ENCODE results near the gene BRPF3.

BRPF3 gene

GRCh38 chr6:36227379-36228228, 31.1 kb downstream of the BRPF3 start:
- no peak for DNase-seq (ENCODE audit: low read depth in 2 of 3, low spot score in 2 of 3)

DNA sequence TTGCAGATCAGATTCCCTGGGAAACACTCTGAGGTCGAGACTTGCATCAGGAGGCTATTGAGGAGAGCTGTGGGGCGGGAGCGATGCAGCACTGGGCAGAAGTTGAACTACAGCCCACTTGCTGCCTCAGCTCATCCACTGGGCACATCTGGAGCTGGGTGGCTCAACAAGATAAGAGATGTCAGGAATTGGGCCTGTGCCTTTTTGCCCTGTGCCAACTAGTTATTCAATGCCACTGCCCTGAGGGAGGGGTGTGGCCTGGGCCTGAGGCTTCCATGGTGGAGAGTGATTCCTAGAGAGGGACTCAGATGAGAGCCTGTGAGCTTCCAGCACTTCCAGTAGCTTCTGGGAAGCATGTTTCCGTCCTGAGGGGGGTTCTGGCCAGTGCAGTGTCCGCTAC, 32.7 kb downstream of the BRPF3 start:
- no peak for DNase-seq (ENCODE audit: low read depth in 2 of 3, low spot score in 2 of 3)

GRCh38 chr6:36230371-36230770, 33.8 kb downstream of the BRPF3 start:
- DNase-seq (ENCODE audit: low read depth in 2 of 3, low spot score in 2 of 3), result no peak

GRCh38 chr6:36232172-36232571, 35.6 kb downstream of the BRPF3 start:
- no peak for DNase-seq (ENCODE audit: low read depth in 2 of 3, low spot score in 2 of 3)

GRCh38 chr6:36235309-36235708, 38.8 kb downstream of the BRPF3 start:
- DNase-seq (ENCODE audit: low read depth in 2 of 3, low spot score in 2 of 3), result no peak

DNA sequence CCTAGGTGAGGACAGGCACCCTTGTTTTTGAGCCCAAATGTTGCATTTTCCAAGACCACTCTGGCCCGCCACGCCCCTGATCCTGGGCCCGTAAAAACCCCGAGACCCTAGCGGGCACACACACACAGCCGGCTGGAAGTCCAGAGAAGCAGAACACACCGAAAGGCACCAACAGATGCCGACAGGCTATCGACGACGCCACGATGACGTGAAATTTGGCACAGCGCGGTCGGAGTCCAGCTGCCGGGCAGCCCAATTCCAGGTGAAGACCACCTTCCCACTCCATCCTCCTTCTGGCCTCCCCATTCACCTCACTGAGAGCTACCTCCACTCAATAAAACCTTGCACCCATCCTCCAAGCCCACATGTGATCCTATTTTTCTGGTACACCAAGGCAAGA, 39.3 kb downstream of the BRPF3 start:
- DNase-seq (ENCODE audit: low read depth in 2 of 3, low spot score in 2 of 3), result no peak

- DNase-seq (ENCODE audit: low read depth in 2 of 3, low spot score in 2 of 3), result no peak
Observed at GRCh38 chr6:36239774-36240173, 43.2 kb downstream of the BRPF3 start.

DNA sequence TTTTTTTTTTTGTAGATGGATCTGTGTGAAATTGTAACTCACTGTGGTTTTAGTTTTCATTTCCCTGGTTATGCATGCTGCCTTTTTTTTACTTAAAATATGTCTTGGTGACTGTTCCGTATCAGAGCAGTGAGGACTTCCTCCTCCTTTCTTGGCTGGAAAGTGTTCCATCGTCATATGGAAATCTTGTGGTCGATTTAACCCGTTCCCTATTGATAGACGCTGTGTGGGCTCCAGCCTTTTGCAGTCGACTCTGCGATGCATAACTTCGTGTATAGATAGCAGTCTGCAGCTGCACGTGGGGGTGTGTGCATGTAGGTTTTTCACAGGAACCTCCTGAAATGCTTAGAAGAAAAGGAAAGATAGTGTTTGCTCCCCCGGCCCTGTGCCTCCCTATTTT, 45.2 kb downstream of the BRPF3 start:
- DNase-seq (ENCODE audit: low read depth in 2 of 3, low spot score in 2 of 3), result no peak

DNA sequence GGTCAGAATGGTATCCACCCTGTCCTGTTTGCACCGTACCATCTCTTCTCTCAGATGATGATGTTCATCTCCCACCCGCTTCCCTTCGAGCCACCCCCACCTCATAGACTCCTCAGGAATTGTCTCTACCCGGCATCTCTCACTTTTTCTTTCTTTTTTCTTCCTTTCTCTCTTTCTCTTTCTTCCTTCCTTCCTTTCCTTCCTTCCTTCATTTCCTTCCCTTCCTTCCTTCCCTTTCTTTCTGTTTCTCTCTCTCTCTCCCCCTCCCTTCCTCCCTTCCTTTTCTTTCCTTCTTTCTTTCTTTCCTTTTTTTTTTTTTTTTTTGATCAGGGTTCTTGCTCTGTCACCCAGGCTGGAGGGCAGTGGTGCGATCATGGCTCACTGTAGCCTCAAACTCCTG, 45.6 kb downstream of the BRPF3 start:
- no peak for DNase-seq (ENCODE audit: low read depth in 2 of 3, low spot score in 2 of 3)

DNA sequence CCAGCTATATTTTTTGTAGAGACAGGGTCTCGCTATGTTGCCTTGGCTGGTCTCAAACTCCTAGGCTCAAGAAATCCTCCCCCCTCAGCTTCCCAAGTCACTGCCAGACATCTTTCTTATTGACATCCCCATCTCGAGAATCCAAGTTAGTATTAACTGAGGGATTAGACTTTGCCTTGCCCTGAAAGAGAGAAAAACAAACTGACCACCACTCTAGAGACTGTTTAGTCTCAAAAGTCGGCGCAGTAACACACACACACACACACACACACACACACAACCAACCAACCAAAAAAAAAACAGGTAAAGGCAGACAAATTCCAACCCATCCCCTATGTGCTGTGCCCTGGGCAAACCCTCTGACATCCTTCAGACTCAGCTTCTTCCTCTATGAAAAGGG, 46.1 kb downstream of the BRPF3 start:
- DNase-seq (ENCODE audit: low read depth in 2 of 3, low spot score in 2 of 3), result no peak

- no peak for DNase-seq (ENCODE audit: low read depth in 2 of 3, low spot score in 2 of 3)
Observed at GRCh38 chr6:36243562-36244212, 47.1 kb downstream of the BRPF3 start.

GRCh38 chr6:36244641-36245280, 48.2 kb downstream of the BRPF3 start:
- no peak for DNase-seq (ENCODE audit: low read depth in 2 of 3, low spot score in 2 of 3)

GRCh38 chr6:36245572-36246061, 49.1 kb downstream of the BRPF3 start:
- no peak for DNase-seq (ENCODE audit: low read depth in 2 of 3, low spot score in 2 of 3)

- DNase-seq (ENCODE audit: low read depth in 2 of 3, low spot score in 2 of 3), result no peak
Observed at GRCh38 chr6:36246506-36247268, 50.1 kb downstream of the BRPF3 start.

GRCh38 chr6:36247693-36248092, 51.1 kb downstream of the BRPF3 start:
- DNase-seq (ENCODE audit: low read depth in 2 of 3, low spot score in 2 of 3), result no peak

DNA sequence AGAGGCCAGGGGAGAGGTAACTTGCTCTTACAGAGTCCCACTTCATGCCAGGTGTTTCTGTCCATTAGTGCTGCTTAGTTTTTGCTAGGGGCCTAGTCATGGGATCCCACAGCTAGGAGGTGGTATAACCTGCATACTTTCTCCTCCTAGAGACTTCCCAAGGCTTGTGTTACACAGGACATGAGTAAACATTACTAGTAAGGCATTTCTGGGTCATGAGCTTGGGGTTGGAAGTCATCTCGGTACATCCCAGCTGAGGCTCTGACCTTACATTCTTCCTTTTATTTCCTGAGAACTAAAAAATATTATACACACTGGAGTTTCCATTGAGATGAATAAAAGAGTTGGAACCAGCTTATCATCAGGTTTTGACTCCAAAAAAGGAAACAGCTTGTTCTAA, 52.4 kb downstream of the BRPF3 start:
- no peak for DNase-seq (ENCODE audit: low read depth in 2 of 3, low spot score in 2 of 3)

- no peak for DNase-seq (ENCODE audit: low read depth in 2 of 3, low spot score in 2 of 3)
Observed at GRCh38 chr6:36249536-36249935, 53.0 kb downstream of the BRPF3 start.

DNA sequence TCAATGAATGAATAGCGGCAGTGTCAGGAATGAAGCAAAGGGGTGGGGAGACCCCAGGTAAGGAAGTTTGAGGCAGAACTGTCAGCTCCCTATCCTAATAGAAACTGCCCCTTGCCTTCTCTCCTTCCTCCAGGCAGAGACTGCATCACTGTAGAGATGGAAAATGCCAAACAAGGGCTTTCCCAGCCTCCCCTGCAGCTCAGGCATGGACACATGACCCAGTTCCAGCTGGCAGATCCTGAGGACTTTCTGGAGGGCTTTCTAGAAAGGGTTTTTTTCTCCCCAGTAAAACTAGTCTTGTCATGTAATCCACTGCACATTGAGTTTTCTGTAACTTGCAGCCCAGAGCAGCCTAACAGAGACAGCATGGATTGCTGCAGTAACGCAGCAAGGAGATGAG, 55.5 kb downstream of the BRPF3 start:
- no peak for DNase-seq (ENCODE audit: low read depth in 2 of 3, low spot score in 2 of 3)

DNA sequence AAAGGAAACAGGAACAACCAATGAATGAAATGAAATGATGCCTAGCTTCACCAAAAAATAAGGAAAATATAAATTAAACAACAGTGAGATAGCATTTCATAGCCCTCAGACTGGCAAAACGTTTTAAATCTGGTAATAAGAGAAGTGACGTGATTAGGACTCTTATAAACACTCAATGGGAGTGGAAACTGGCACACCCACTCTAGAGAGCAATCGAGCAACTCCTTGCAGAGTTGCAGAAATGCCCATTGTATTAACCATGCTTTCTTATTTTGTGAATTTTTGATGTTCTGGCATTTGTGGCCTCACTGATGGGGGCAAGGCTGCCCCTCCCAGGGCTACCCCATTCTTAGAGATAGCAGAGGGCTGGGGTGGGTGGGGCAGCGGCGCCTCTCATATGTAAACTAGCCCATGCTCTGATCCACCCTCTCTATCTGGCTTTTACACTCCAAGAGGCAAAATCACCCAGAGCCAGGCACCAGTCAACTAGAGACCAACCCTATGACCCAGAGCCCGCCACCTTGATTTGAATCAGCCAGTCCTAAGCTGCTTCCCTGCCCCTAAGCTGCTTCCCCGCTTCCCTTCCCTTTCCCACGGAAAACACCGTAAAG, 67.0 kb downstream of the BRPF3 start:
- DNase-seq (ENCODE audit: low read depth in 2 of 3, low spot score in 2 of 3), result no peak

DNA sequence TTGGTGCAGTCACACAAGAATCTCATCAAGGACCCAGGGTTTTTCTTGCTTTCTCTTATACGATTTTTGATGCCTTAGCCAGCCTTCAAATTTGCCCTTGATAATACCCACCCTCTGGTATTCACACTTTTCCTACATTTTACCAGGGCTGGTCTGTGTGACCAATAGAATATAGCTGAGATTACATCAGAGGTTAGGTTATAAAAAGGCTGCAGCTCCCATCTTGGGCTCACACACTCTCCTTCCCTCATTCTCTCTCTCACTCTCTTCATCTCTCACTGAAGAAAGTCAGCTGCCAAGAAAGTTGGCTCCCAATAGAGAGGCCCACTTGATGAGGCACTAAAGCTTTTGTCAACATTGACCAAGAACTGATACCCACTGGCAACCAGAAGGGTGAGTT, 69.2 kb downstream of the BRPF3 start:
- no peak for DNase-seq (ENCODE audit: low read depth in 2 of 3, low spot score in 2 of 3)
